Activated T-cell treated with anti-CD3 and anti-CD28 coated beads for 24 hours (primary cell): Measurements from ENCODE around the gene GCNT4.

Source experiments
- DNase-seq: peaks from one replicate; pipeline ENCODE4 v3.0.0-alpha.2; 2020; ENCODE audit warnings: low read depth

The GCNT4 gene

DNA sequence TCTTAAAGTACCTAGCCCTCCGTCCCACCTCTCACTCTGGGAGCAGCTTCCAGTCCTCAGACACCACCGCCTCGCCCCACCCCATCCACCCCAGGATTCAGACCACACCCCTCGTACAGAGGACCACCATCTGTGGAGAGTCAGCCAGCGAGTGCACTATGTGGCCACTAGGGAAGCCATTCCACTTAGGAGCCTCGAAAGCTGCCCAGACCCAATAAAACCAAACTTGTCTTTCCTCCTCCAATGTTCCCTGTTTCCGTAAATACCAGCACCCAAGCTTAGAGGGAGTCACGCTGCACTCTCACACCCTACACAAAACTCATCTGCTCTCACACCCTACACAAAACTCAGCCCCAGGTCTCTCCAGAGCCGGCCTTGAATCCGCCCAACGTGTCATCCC, 1.9 kb downstream of the GCNT4 start:
- no peak for DNase-seq

DNA sequence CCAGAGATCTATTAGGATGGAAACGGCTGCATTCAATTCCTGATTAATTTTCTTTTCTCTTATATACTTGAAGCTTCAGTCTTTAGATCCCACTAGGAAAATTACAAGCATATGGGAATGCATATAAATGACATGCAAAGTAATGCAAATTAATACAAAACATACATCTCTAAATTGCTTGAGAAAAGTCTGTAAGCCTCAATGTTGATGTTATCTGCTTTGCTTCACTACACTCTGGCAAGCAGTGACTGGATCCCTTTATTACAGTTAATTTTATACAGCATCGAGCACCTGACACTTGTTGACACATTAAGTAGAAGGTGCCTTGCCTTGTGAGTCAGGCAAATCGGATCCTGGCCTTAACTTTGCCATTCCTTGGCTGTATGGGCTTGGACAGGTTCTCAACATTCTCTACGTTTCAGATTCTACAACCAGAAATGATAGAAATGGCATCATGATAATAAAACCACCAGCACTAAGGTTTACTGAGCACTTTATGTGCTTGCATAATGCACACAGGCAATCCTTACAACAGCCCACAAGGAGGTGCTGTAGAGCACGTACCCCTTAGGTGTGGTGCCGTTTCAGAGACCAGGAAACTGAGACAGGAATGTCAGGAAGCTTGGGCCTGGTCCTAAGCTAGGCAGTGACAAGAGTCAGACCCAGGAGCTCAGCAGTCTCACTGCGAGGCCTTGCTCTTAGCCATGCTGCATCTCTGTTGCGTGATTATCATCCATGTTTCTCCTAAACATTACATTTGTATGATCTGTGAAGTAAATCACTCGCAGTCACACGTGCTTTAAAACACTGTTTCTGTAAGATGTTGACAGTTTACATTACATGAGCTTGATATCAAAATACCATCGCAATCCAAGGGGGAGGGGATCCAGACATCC, 2.7 kb downstream of the GCNT4 start:
- peak; percentile 52 for DNase-seq

DNA sequence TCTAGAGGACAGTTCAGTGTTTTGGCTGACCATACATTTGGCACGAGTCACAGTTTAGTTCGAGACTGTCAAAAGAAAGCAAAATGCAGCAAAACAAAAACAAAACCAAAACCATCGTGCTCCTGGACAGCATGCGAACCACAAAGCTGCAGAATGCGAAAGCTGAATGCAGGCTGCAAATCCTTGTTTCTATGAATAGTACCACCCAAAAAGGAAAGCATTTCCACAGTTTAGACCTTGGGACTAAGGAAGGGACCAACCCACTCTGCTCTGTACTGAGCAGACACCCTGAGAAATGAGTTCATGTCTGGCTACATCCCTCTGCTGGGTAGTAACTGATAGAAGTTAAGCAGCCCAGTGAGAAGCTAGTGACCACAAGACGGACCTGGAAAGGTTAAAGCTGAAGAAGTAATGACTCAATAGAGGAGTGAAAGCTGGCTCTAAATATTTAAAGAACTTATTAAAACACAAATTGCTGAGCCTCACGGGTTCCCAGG, 3.9 kb downstream of the GCNT4 start:
- no peak for DNase-seq

DNA sequence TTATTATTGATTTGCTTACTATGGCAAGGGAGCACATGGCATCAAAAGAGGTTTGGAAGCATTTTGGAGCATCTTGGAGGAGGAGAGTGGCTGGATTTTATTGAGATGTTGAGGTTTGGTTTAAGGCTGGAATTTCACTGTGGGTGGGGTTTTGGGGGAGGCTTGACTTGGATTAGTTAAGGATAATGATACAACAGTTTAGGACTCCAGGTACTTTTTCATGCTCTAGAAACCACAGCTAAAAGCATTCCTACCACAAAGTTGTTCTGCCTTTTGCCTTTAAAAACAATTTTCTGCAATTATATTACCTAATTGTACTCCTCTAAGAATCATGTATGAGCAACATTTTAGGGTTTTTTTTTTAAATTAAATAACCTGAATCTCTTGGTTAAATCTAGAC, 5.0 kb downstream of the GCNT4 start:
- DNase-seq, result no peak

DNA sequence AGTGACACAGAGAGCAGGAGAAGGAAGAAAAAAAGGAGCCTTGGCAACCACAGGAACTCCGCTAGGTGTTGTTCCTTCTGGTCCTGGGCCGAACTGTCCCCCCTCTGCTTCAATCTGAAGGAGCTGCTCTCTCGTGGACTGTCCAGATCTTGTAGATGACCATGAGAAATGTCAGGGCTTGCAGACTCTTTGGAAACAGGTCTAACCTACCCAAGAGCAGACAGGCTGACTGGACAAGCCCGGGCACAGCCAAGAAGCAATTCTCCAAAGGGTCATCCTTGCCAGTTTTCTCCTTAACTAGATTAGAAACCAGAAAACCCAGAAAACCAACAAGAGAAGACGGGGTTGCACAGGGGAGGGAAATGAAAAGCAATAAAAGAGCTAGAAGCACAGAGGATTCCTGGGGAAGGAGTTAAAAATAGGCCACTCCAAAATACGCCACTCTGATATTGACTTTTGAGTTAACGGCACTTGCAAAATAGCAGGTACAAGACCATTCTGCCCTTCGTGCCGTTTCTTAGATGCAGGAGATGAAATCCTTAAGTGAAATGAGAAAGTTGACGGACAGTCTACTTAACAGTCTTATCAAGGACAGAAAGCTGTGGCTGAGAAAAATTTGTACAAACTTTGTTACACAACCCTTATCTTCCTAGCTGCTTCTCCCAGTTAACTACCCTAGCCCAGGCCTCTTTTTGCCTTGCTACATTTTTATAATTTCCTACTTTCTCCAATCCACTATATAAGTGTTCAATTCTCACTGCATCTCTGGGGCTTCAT, 5.8 kb downstream of the GCNT4 start:
- no peak for DNase-seq

DNA sequence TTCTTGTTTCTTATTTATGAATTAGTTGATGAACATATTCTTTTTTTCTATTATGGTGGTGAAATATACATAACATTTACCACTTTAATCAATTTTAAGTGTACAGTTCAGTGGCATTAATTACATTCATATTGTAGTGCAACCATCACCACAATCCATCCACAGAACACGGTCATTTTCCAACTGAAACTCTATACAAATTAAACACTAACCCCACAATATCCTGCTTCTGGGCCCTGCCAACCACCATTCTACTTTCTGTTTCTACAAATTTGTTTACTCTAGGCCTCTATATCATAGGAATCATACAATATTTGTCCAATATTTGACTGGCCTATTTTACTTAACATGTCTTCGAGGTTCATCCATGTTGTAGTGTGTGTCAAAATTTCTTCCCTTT, 7.3 kb downstream of the GCNT4 start:
- no peak for DNase-seq

DNA sequence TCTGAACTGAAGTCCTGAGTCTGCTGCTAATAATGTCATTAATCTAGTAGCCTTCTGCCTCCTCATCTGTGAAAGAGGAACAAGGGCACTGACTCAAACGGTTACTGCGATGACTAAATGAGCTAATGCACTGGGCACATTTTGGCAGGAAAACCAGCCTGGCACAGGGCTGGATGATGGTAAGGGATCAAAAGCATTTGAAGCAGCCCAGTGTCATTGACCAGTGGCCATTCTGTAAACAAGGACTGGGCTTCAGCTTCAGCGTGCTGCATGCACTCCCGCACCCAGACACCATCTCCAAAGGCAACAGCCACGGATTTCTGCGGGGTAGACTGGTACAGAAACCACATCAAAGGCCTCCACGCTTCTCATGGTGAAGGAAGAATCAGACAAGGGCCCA, 8.0 kb downstream of the GCNT4 start:
- no peak for DNase-seq

DNA sequence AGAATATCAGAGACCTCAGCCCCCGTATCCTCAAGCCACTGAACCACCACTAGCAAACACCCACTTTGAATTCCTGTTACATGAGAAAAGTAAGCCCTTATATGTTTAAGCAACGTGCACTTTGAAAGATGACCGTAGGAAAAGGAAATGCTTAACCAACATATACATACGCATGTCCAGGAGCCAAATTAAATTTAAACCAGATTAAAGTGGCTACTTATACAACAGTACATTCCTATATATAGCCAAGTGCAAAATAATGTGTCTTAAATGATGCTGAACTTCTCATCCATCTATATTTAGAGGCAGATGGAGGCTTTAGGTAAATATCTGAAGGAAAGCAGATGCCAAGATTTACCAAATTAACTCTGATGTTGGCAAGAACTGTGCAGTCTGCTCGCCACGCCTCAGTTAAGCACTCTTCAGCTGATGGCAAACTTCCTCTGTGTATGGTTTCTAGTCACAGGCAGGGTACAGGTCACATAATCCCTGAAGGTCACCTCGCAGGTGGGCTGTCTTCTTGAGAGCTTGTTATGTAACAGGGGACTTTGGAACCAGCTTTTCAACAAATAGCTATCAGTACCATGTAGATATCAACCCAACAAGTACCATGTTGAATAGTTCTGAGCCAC, 8.6 kb downstream of the GCNT4 start:
- DNase-seq, result no peak

DNA sequence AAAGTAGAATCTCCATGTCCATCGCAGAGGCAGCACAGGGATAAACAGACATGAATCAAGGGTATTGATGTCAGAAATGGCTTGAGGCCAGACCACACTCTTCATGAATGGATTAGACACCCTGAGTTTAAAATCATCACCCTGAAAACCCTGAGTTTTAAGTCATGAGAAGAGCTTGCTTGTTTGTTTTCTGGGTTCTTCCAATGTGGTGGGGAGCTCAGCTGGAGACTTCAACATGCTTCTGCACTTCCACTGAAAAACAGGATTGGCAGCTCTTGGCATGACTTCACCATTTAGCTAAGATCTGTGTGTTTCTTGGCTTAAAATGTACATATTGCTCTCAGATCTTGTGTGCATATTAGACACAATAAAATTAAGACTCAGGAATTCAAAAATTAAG, 9.8 kb downstream of the GCNT4 start:
- DNase-seq, result no peak

DNA sequence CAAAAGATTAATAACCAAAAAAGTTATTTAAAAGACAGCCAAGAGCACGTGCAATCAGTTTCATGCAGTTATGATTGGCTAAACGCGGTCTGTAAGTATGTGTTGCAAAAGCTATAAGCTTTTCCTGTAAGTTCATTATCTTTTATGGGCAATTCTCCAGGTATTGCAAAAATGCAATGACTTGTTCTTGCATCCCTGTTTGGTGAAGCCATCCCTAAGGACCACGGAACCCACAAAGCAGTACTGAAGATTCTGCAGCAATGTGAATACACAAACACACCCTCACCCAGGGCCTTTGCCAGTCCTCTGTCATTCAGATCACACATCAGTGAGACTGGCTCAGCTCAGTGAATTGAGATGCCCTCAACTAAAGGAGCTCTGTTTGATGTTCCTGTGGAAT, 11.4 kb downstream of the GCNT4 start:
- DNase-seq, result no peak

DNA sequence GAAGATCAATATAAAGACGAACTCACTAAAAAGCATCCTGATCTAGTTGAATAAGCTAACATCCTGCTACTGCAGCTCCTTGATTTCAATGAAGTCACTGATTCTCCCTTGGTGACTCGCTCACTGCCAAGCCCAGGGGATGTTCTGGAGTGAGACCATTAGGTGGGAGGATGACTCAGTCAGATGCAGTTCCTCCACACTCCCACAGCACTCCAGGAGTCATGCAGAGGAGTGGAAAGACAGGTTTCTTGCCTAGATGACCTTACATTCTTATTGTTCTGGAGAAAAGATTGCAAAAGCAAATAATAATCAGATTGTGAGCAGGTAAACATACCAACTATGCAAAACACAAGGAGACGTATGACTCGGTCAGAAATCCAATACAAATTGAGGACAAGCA, 15.3 kb downstream of the GCNT4 start:
- peak; percentile 37 for DNase-seq

DNA sequence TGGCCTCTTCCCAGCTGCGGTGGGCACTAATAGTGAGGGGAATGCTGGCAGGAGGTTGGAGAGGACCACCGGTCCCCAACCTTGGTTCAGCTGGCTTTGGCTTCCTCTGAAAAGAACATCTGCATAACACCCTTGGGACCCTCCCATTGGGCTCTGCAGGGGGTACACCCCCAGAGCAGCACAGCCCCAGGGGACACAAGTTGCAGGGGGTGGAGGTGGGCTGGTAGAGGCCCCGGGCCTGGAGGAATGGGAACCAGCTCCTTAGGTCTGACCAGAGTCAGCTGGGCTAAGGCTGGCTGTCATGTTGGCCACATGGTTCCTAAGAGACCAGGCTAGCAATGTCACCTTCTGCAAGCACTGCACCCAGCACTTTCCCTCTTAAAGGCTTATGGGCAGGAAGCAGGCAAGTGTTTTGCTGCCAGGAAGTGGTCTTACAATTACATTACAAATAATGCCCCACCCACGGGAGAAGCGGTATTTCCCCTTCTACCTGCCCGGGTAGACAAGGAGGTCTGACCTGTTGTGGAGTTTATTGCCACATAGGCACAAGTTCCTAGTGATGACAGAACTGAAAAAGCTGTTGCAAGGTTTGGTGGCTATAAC, 18.1 kb downstream of the GCNT4 start:
- no peak for DNase-seq

DNA sequence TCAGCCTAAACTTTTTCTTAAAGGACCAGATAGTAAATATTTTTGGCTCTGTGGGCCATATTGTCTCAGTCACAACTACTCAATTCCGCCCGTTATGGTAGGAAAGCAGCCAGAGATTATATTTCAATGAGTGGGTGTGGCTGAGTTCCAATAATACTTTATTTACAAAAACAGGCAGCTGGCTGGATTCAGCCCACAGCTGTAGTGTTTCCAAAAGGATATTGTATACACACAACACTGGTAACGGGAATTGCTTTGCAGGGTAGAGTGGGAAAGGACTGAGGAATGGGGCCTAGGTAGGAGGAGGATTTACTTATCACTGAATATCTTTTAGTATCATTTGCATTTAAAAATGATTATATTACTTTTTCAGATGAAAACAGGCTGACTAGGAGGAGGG, 21.0 kb downstream of the GCNT4 start:
- DNase-seq, result no peak

DNA sequence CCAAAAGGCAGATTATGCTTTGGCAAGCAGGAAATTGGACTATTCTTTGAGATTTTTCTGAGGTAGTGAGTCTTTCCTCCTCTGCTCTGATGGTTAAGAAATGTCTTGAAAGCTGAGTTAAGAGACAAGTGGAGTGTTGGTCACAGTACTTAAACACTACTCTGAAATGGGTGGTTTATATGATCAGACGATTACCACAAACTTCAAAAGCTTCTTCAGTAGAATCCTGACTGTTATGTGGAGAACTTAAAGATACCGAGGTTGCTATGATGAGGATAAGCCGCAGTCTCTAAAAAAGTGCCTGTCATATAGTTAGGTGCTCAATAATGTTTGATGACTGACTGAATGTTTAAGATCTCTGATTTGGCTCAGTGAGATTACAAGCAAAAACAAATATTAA, 24.3 kb downstream of the GCNT4 start:
- no peak for DNase-seq

DNA sequence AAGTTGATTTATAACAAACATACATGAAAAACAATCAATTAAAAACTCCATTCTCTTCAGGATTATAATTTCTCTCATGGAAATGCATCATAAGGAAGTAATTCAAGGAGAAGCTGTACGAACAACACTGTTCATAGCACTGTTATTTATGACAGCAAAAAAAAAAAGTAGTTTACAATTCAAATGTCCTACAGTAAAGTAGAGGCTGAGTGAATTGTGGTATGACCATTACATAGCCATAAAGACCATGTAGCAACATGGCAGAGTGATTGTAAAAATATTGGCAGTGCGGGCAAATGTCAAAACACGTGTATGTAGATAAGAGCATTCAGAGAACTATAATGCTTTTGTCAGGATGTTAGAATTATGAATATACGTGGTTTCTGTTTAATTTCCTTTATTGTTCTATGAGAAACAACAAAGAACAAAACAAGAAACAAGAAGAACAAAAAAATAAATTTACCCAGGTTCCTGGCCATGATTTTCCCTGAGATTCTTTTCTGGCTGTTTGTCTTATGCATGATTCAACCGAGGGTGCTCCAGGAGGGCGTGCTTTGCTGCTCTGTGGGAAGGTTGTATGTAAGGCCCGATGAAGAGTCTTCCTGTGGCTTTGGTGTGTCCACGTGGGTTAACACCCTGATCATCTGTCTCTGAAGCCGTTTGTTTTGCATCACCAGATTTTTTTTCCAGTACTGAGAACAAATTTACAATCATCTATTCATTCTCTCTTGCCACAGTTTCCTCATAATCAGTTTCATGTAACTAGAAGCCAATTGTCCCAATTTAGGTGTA, 28.8 kb downstream of the GCNT4 start:
- DNase-seq, result no peak

DNA sequence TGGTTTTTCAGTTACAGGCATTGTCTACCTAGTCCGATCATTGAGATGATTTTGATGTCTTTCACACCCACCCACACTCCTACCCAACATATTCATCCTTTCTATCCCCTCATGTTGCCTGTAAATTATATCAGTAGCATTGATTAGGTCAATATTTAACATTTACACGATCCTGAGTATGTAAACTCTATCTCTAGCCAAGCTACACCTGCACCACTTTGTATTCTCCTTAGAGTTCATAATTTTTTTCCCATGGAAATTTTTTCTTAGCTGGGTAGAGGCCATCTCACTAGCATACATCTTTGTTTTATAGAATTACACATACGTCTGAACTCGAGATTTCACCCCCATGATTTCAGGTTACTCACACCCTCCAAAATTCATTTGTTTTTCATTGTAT, 30.6 kb downstream of the GCNT4 start:
- DNase-seq, result no peak

DNA sequence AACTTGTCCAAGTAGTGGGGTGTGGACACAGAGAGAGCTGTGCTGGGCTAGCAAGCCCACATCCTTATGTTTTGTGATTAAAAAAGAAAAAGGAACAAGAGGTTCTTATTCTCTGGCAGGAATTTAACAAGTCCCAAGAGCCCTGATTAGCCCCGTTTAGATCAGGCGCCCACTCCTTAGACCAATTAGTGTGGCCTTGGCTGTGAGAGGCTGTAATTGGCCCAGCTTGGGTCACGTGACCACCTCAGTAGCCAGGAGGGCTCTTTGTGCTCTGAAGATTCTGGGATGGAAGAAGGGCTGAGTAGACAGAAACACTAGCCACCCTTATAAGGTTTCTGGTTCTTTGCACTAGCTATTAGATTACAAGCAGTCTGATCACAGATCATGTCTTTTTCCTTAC, 31.1 kb downstream of the GCNT4 start:
- DNase-seq, result no peak

DNA sequence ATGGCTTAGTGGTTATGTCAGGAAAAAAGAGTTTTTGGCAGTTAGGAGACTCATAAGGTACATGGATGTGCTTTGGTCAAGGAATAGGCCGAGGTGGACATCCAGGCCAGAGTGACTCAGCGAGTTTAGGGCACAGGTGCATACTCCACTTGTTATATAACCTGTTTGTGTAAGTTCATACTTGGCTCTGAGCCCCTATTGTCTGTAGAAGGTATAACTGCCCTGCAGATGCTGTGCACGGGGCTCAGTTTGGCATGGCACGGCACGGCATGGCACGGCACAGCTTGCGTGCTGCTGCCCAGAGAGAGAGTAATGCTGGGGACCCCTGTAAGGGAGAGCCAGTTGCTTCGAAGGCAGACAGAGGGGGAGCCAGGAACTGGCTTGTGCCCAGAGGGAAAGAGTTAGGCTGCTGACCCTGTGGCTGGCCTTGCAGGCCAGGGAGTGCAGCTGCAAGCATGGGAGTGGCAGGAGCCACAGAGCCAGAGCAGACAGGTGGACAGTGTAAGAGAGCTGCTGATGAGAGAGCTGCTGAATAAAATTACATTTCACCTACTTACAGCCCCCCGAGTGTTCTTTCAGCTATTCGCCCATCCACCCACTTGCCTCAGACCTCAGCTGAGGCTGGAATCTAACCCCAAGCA, 32.2 kb downstream of the GCNT4 start:
- DNase-seq, result no peak

DNA sequence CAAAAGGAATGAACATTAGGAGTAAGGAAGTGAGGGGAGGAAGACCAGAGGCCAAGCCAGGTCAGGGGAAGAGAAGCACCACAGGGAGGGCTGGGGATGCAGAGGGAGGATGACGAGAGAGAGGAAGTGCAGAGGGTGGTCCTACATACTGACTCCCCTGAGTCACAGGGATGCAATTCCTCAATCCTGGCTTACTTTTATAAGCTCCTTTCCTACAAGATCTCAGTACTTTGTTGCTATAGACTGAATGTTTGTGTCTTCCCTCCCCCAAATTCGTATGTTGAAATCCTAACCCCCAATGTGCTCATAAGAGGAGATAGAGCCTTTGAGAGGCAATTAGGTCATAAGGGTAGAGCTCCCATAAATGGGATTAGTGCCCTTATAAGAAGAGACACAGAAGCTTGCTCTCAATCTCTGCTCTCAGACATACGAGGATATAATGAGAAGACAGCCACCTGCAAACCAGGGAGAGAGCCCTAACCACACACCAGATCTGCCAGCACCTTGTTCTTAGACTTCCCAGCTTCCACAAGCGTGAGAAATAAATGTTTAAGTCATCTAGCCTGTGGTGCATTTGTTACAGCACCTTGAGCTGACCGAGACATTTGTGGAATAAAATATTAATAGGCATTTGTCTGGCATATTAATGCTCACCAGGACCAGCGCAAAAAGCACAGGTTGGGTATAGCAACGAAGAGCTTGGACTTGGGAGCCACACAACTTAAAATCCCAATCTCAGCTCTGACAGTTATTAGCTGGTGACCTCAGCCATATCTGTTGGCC, 33.4 kb downstream of the GCNT4 start:
- DNase-seq, result no peak

DNA sequence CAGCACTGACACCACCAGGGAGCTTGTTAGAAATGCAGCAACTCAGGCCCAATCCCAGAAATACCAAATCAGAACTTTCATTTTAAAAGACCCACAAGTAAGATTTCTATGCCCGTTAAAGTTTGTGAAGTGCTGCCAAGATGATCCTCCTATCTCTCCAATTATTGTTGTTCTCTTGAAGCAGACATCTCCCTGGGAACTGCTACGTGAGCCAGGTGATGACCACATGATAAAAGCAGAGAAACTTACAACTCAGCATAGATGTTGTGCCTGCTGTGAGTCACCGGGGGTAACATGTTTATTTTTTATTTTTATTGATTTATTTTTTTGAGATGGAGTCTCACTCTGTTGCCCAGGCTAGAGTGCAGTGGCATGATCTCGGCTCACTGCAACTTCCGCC, 34.4 kb downstream of the GCNT4 start:
- DNase-seq, result no peak
